ENCODE measurements around the gene MRPL50. TPM values are rescaled to one million over a fixed set of nuclear protein-coding genes. Genes with fewer than 3 reads are reported as not detected.

MRPL50 gene
- total and polyA plus RNA-seq, 2 donors (not counting 1 experiment from before 2014, with no cell fraction given), result 4.0 to 18.0 TPM

DNA sequence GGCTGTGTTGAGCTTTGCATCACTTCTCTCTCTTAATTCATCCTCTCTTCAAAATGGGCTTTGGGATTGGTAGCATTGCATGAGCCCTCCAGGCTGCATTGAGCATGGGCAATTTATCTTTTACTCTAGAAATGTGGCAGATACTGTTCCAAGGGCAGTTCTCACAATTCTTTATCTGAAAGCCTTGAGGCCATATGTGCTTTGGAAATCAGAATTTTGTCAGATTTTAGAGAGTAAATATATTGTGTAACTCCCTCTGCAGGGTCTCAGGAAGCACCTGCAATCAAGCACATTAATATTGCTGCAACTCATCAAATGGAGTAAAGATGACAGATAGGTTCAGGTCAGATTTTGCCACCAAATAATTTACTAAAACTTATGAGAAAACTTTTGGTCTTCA lies 19.6 kb upstream of the MRPL50 start:
- intact Hi-C loops (cut with micrococcal nuclease), result no loop called here
- CTCF ChIA-PET, result no interaction called here
- no peak overlapping the region for H3K4me3 Mint-ChIP-seq
- H3K4me1 ChIP-seq (ENCODE audit: control insufficient read depth in 2 of 2, insufficient read depth in 2 of 2, low read length in 2 of 2), result no peaks in the 10 kb centered on the region
- no peaks in the 10 kb centered on the region for H3K36me3 ChIP-seq (replicated peaks in 1 of 2; ENCODE audit: control extremely low read depth in 1 of 2, control insufficient read depth in 1 of 2, extremely low read depth in 1 of 2, insufficient read depth in 2 of 2, low read length in 1 of 2)
- H3K4me2 ChIP-seq (replicated peaks; ENCODE audit: low read depth, low read length, poor library complexity, severe bottlenecking), result no peak overlapping the region
- ATAC-seq (ENCODE audit: low read depth) (no peak), DNase-seq (no peak)
- H3K27me3 ChIP-seq (replicated peaks in 1 of 4; ENCODE audit: control extremely low read depth in 1 of 4, control insufficient read depth in 3 of 4, insufficient read depth in 4 of 4, low read length in 3 of 4), result no peaks in the 10 kb centered on the region
- no peak overlapping the region for H3K27ac Mint-ChIP-seq
- peaks cover 22% of the 10 kb centered on the region for H3K9me3 Mint-ChIP-seq (ENCODE audit: insufficient read depth)
- TF ChIP-seq, protein P1, sequence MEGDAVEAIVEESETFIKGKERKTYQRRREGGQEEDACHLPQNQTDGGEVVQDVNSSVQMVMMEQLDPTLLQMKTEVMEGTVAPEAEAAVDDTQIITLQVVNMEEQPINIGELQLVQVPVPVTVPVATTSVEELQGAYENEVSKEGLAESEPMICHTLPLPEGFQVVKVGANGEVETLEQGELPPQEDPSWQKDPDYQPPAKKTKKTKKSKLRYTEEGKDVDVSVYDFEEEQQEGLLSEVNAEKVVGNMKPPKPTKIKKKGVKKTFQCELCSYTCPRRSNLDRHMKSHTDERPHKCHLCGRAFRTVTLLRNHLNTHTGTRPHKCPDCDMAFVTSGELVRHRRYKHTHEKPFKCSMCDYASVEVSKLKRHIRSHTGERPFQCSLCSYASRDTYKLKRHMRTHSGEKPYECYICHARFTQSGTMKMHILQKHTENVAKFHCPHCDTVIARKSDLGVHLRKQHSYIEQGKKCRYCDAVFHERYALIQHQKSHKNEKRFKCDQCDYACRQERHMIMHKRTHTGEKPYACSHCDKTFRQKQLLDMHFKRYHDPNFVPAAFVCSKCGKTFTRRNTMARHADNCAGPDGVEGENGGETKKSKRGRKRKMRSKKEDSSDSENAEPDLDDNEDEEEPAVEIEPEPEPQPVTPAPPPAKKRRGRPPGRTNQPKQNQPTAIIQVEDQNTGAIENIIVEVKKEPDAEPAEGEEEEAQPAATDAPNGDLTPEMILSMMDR (IDR thresholded peaks at IDR 0.05), result no peak
- no peak for TF ChIP-seq EZH2 (IDR thresholded peaks at IDR 0.05; ENCODE audit: borderline replicate concordance, insufficient read depth, low read depth, low read length, poor library complexity, severe bottlenecking)
- H3K4me3 ChIP-seq (ENCODE audit: control extremely low read depth in 1 of 5, extremely low read depth in 1 of 5, insufficient read depth in 1 of 5, low read depth in 2 of 5, low read length in 4 of 5), result no peak overlapping the region
- POLR2A ChIA-PET, result no interaction called here
- H3K4me1 Mint-ChIP-seq, result no peaks in the 10 kb centered on the region
- H3K79me2 ChIP-seq (ENCODE audit: control insufficient read depth, insufficient read depth, low read length), result no peaks in the 10 kb centered on the region
- no peak overlapping the region for H2AFZ ChIP-seq (ENCODE audit: insufficient read depth, low read depth, low read length, poor library complexity, severe bottlenecking)
- peaks cover 0 to 36% (median 0%) of the 10 kb centered on the region in 3 donors for H3K9me3 ChIP-seq (ENCODE audit: control extremely low read depth in 1 of 3, control insufficient read depth in 2 of 3, insufficient read depth in 1 of 3, low read length in 2 of 3)
- no peak overlapping the region for H3K9ac ChIP-seq (ENCODE audit: low read length)
- H4K20me1 ChIP-seq (ENCODE audit: control insufficient read depth, insufficient read depth, low read length, poor library complexity, severe bottlenecking), result no peaks in the 10 kb centered on the region
- H3K27ac ChIP-seq (ENCODE audit: low read length in 2 of 2), result no peak overlapping the region
- no peaks in the 10 kb centered on the region for H3K27me3 Mint-ChIP-seq

DNA sequence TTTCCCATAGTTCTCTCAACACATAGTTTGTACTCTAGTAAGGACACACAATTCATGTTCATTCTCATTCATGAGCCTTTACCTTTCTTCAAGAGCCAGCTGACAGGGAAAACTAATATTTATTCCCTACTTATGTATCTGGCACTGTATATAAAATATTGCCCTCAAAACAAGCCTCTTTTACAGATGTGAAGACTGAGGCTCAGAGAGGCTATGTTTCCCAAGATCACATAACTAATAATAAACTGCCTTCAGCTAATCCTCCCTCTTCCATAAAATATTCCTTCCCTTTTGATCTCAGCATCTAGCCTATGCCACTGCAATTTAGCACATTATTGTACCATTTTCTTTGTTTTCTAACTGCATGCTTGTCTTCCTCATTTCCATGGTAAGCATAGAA lies 19.0 kb upstream of the MRPL50 start:
- Histone ChIP-seq H3K36me3 (replicated peaks in 1 of 2; ENCODE audit: control extremely low read depth in 1 of 2, control insufficient read depth in 1 of 2, extremely low read depth in 1 of 2, insufficient read depth in 2 of 2, low read length in 1 of 2) (no peaks in the 10 kb centered on the region), H3K9me3 (ENCODE audit: control extremely low read depth in 1 of 3, control insufficient read depth in 2 of 3, insufficient read depth in 1 of 3, low read length in 2 of 3) (peaks cover 0 to 39% (median 2%) of the 10 kb centered on the region in 3 donors), H2AFZ (ENCODE audit: insufficient read depth, low read depth, low read length, poor library complexity, severe bottlenecking) (no peak overlapping the region), H3K4me3 (ENCODE audit: control extremely low read depth in 1 of 5, extremely low read depth in 1 of 5, insufficient read depth in 1 of 5, low read depth in 2 of 5, low read length in 4 of 5) (no peak overlapping the region), H3K27ac (ENCODE audit: low read length in 2 of 2) (no peak overlapping the region), H3K9ac (ENCODE audit: low read length) (no peak overlapping the region), H3K4me2 (replicated peaks; ENCODE audit: low read depth, low read length, poor library complexity, severe bottlenecking) (no peak overlapping the region), H3K27me3 (replicated peaks in 1 of 4; ENCODE audit: control extremely low read depth in 1 of 4, control insufficient read depth in 3 of 4, insufficient read depth in 4 of 4, low read length in 3 of 4) (no peaks in the 10 kb centered on the region), H3K4me1 (ENCODE audit: control insufficient read depth in 2 of 2, insufficient read depth in 2 of 2, low read length in 2 of 2) (no peaks in the 10 kb centered on the region), H3K79me2 (ENCODE audit: control insufficient read depth, insufficient read depth, low read length) (no peaks in the 10 kb centered on the region), H4K20me1 (ENCODE audit: control insufficient read depth, insufficient read depth, low read length, poor library complexity, severe bottlenecking) (no peaks in the 10 kb centered on the region)
- Mint-ChIP-seq H3K9me3 (ENCODE audit: insufficient read depth) (peaks cover 22% of the 10 kb centered on the region), H3K4me3 (no peak overlapping the region), H3K27ac (no peak overlapping the region), H3K27me3 (no peaks in the 10 kb centered on the region), H3K4me1 (no peaks in the 10 kb centered on the region)
- ATAC-seq (ENCODE audit: low read depth), result no peak
- intact Hi-C loops (cut with micrococcal nuclease), result no loop called here
- TF ChIP-seq EZH2 (IDR thresholded peaks at IDR 0.05; ENCODE audit: borderline replicate concordance, insufficient read depth, low read depth, low read length, poor library complexity, severe bottlenecking), result no peak
- TF ChIP-seq, protein P1 (IDR thresholded peaks at IDR 0.05), result no peak
- ChIA-PET POLR2A (no interaction called here), CTCF (no interaction called here)
- DNase-seq, result no peak

All from B cell (primary cell).